GM20431 (cell line): ENCODE results near the gene CST3.

Experiments
- in situ Hi-C: fragments of 300-500 bp; cut with MseI, MboI; formaldehyde crosslinking; loops from one replicate; pipeline ENCODE4 v1.15.0; 2020; ENCODE audit warnings: low sequenced_read_pairs; ENCODE audit not compliant: unreplicated experiment

Gene CST3

GRCh38 chr20:23607497-23608245, 30.1 kb downstream of the CST3 start:
- in situ Hi-C loops: loop anchor here (10.0 kb wide), 1 partner anchor 163 kb away; no protein-coding TSS in a partner anchor

DNA sequence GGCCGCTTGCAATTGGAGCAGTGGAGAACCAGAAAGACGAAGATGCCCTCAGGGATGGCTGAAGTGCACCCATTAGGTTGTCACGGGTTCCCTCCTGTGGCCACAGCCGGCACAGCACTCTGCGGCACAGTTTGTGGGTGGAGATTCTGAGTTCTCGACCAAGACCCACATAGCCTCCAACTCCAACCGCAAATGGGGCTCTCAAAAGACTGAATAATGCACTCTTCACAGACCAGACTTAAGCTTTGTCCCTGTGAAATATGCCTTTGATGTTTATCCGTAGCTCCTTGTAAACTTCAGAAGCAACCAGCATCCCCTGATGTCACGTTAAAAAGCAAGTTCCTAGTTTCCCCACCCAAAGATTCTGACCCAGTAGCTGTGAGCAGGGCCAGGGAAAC, 31.1 kb downstream of the CST3 start:
- in situ Hi-C loops: loop anchor here (10.0 kb wide), 1 partner anchor 162 kb away; no protein-coding TSS in a partner anchor

DNA sequence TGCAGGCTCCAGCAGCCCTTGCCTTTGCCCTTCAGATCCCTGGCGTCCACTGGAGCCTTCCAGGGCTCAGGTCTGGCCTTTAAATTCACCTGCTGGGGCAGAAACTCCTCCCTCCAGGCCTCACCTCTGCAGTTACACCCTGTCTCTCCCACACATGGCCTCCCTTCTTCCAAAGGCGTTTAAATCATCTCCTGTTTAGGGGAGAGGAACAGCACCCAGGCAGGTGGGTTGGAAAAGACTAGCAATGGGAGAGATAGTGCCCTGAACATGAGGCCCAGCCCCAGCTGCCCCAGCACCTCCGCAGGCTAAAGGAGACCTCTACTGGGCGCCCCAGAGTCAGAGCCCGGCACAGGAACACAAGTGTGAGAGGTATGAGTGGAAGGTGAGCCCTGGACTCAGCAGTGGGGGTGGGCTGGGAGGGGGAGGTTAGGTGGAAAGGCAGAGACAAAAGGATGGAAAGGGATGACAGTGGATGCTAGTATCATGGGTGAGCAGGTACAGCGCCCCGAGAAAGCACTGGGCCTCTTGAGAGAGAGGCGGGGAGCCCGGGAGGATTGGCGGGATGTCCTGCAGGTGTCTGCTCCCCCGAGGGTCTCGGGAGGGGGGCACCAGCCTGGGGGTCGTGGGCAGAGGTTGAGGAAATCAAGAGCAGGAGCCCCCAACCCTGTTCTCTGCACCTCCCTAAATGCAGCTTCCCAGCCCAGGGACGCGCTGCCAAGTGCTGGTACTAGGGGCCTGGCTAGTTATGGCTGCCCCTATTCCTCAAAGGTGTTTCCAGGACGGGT, 31.7 kb downstream of the CST3 start, which contains the start of gene CST9:
TSS of gene CST9 (minus strand) at position 51 of the 785 bp plus-strand sequence. CDS start 53 bp downstream, outside the sequence.
- in situ Hi-C loops: loop anchor here (10.0 kb wide), 1 partner anchor 161 kb away; no protein-coding TSS in a partner anchor

DNA sequence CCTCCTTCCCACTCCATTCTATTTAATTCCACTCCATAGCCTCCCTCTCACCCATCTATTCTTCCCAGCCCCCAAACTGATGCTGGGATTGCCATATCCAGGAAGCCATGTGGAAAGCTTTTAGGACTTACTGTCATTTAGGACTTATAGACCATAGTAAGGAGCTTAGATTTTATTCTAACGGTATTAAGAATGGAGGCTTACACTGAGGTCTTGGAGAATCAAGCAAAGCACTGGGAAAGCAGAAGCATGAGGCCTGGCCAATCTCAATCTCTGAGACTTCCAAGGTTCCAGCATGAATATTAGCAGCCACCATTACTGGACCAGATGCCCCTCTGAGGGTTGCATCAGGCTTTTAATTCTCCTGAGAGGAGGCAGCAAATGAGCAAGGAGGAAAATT, 33.4 kb downstream of the CST3 start:
- in situ Hi-C loops: loop anchor here (10.0 kb wide), 1 partner anchor 160 kb away; no protein-coding TSS in a partner anchor

- in situ Hi-C loops: loop anchor here (10.0 kb wide), 1 partner anchor 159 kb away; no protein-coding TSS in a partner anchor
Observed at GRCh38 chr20:23603321-23603720, 34.4 kb downstream of the CST3 start.

DNA sequence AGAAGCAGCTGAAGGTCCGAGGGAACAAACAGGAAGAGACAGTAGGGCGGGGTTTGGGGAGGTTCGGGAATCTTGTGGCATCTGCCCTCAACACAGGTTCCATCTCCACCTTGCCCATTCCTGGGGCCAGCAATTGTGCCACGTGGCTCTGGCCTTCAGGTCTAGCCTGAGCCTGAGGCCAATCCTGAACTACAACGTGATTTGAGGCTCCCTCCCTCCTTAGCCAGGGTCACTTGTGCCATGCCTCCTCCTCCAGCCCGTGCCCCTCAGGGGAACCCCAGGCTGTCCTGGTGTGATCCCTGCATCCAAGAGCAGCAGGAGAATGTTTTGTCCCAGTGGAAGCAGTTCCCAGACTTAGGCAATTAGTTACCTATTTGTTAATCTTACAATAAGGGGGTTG, 35.1 kb downstream of the CST3 start:
- in situ Hi-C loops: loop anchor here (10.0 kb wide), 1 partner anchor 158 kb away; no protein-coding TSS in a partner anchor

- in situ Hi-C loops: loop anchor here (10.0 kb wide), 1 partner anchor 157 kb away; no protein-coding TSS in a partner anchor
Observed at GRCh38 chr20:23602241-23602640, 35.5 kb downstream of the CST3 start.

- in situ Hi-C loops: loop anchor here (10.0 kb wide), 1 partner anchor 157 kb away; no protein-coding TSS in a partner anchor
Observed at GRCh38 chr20:23601715-23602114, 36.0 kb downstream of the CST3 start.

DNA sequence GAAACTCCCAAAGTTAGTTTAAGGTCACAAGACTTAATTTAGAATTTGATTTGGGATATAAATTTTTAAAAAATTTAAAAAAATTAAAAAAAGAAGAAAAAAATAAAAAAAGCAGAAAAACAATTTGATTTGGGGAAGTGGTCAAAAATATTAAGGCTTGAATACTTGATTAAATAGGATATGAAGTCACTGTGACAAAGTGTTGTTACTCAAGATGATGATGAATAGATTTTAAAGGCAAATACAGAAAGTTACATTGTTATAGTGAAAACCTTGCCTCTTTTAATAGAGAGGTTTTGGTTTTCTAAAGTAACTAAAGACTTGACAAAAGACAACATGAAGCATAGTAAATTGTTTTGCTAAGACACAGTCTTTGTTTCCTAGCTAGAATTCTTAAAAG, 39.3 kb downstream of the CST3 start:
- in situ Hi-C loops: no loop called here

GRCh38 chr20:23596579-23597250, 41.0 kb downstream of the CST3 start:
- in situ Hi-C loops: no loop called here

GRCh38 chr20:23595941-23596340, 41.8 kb downstream of the CST3 start:
- in situ Hi-C loops: no loop called here

DNA sequence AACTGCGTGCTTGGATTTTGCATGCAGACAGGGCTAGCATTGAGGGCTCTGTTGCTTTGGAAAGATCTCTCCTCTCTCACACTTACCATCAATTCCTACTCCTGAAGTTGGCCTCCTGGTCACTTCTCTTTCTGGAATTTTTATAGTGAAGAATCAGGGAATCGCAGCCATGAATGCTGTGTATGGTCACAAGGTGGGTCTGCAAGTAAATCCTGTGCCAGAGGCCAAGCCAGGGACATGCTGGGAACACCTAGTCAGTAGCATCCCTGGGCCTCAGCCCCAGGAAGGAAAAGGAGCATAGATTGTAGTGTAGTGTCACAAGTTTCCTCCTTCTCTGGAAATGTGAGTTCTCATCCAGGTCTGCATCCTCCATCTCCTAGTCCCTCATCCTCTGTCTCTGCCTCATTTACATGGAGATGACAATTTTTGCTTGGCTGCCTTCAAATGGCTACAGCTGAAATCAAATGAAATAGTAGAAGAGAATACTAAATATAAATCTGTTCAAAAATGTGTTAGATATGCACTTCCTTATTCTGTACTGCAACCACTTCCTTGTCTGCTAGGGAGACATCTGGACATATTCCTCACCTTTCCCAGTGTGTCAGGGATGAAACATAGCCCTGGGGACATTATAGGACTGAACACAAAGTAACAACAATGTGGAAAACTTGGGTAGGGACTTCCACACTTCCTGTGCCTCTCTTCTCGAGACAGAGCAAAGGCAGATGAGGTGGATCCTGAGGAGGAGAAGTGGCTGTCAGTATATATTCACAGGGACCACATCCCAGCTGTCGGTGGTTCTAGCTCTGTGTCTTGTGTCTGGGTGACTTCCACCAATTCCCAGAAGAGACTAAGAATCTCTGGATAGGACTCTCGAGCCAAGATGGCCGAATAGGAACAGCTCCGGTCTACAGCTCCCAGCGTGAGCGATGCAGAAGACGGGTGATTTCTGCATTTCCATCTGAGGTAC, 49.0 kb downstream of the CST3 start:
- in situ Hi-C loops: no loop called here

DNA sequence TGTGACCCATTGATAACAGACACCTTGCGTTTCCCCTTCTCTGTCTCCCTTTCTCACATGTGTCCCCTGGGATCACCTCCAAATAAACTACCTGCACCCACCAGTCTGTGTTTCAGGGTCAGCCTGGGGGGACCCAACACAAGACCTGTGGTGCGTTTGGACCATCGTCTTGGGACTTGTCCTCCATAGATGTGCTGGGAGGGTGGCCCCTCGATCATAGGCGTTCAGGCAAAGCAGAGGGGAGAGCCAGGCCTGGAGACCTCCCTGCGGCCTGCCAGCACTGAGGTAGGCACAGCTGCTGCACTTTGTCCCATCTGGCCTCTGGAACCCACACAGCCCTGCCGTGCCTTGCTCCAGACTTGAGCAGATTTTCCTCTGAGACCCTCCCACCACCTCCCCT, 50.1 kb downstream of the CST3 start:
- in situ Hi-C loops: no loop called here

- in situ Hi-C loops: no loop called here
Observed at GRCh38 chr20:23586735-23587525, 50.8 kb downstream of the CST3 start.

- in situ Hi-C loops: no loop called here
Observed at GRCh38 chr20:23585808-23586734, 51.7 kb downstream of the CST3 start.

DNA sequence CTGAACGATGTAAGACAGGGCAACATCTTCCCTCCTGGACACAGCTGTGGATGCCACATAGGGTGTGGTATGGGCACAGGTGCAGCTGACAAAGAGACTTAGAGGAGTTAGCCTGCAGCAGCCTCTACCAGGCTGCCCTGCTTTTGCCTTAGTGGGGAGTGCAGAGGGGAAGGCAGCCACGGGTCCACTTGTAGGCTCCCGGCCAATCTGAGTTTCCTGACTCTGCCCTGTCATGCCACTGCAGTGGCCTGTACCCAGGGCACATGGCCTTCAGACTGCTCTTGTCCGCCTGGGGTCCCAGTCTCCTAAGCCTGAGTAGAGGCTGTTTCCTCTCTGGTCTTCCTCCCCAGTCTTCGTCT, 52.3 kb downstream of the CST3 start:
- in situ Hi-C loops: no loop called here

DNA sequence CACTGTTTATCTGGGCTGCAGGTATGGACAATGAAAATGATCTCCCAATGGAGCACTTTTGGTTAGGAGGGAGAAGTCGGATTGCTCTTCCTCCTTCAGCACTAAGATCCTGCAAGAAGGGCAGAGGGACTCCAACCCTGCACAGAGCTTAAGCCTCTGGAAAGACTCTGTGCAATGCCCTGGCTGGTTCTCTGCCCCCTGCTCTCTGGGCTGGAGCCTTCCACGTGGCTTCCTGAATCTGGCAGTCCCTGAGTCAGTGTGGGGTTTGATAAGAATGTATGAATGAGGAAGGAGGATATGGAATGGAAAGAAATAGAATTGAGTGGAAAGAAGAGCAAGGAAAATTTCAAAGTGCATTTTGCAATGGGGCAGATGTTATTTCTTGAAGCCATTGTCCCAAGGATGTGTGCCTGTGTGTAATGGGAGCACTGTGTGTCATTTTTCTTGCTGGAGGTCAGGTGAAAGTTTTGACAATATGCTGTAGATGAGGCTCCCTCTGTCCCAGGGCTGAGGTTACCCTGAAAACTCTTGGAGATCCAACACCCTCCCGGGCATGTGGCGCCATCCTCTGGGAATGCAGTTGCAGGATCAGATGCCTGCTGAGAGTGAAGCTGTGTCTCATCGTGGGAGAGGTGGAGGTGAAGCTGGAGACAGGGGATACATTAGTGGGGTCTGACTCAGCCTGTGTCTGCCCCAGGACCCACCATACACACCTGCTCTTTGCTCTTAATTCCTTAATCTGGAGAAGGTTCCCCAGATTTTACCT, 53.1 kb downstream of the CST3 start:
- in situ Hi-C loops: no loop called here
